GM12872 (cell line): ENCODE results near the gene OGFR.

Source experiments
- TF ChIP-seq, protein P1 (sequence below): IDR thresholded peaks from 3 replicates; pipeline ENCODE4 v1.5.1; 2011; ENCODE audit warnings: low read depth, mild to moderate bottlenecking, low read length, moderate library complexity; ENCODE audit not compliant: insufficient read depth

Gene OGFR

DNA sequence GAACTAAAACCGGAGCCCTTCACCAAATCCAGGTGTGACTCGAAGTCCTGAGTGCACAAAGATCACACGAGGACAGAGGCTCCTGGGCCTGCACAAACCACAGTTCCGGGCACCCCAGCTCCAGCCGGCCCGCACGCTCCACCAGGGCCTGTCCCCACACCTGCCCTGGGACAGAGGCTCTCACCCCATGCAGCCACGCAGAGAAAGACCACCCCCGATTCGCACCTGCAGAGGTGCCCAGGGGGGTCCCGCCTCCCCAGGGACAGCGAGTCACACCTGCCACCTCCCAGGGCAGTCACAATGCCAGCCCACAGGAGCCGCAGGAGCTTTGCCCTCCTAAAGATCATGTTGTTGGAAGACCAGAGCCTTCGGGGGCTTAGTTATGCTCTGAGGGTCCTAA, 33.7 kb upstream of the OGFR start:
- TF ChIP-seq, protein P1, sequence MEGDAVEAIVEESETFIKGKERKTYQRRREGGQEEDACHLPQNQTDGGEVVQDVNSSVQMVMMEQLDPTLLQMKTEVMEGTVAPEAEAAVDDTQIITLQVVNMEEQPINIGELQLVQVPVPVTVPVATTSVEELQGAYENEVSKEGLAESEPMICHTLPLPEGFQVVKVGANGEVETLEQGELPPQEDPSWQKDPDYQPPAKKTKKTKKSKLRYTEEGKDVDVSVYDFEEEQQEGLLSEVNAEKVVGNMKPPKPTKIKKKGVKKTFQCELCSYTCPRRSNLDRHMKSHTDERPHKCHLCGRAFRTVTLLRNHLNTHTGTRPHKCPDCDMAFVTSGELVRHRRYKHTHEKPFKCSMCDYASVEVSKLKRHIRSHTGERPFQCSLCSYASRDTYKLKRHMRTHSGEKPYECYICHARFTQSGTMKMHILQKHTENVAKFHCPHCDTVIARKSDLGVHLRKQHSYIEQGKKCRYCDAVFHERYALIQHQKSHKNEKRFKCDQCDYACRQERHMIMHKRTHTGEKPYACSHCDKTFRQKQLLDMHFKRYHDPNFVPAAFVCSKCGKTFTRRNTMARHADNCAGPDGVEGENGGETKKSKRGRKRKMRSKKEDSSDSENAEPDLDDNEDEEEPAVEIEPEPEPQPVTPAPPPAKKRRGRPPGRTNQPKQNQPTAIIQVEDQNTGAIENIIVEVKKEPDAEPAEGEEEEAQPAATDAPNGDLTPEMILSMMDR = no peak

- TF ChIP-seq, protein P1 = no peak
Observed at GRCh38 chr20:62771396-62772102, 33.1 kb upstream of the OGFR start.

- TF ChIP-seq, protein P1 = no peak
Observed at GRCh38 chr20:62772103-62772611, 32.5 kb upstream of the OGFR start.

DNA sequence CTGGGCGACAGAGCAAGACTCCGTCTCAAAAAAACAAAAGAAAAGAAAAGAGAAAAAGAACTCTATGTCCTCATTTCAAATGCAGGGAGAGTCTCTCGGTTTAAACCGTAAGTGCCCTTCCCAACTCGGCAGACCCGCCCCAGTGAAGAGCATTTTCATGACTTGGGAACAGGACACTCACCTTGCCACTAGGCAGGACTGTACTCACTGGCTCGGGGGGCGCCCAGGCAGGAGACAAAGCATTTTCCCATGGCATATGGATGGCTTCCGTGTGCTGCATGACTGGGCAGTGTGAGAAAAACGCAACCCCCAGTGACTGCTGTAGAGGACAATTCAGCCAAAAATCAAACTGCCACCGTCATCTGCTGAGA, 32.0 kb upstream of the OGFR start:
- TF ChIP-seq, protein P1 = no peak

DNA sequence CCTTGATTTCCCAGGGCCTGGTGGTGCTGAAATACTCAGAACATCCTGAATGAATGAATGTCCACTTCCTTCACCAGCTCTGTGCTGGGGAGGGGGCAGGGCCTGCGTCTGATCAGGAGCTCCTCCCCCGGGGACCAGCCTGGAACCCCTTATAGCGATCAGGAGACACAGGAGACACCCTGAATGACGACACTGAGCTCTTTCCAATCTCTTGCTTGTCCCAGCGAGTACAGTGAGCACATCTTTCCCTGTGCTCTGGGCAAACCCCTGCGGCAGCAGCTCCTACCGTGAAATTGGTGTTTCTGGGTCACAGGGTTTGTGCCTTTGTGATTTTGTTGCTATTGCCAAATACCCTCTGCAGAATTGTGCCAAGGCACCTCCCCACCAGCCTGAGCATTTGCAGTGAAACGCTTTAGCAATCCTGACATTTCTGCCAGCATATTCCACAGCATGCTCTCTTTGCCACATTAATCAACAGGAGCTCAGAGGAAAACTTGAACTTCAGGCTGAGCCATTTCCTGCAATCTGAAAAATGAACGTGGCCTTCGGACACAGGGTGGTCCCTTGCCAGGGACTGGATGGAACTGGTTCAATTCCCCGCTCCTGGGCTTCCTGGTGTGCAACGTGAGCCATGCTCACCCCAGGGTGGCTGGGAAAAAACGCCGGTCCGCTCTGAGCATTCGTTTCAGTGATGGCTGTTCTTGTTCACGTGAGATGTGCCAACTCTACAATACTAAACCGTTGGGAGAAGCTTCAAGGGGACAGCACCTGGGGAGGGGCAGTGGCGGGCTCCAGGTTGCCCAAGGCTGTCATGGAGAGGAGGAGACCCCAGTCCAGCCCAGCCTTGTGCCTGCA, 31.4 kb upstream of the OGFR start:
- TF ChIP-seq, protein P1 = no peak

DNA sequence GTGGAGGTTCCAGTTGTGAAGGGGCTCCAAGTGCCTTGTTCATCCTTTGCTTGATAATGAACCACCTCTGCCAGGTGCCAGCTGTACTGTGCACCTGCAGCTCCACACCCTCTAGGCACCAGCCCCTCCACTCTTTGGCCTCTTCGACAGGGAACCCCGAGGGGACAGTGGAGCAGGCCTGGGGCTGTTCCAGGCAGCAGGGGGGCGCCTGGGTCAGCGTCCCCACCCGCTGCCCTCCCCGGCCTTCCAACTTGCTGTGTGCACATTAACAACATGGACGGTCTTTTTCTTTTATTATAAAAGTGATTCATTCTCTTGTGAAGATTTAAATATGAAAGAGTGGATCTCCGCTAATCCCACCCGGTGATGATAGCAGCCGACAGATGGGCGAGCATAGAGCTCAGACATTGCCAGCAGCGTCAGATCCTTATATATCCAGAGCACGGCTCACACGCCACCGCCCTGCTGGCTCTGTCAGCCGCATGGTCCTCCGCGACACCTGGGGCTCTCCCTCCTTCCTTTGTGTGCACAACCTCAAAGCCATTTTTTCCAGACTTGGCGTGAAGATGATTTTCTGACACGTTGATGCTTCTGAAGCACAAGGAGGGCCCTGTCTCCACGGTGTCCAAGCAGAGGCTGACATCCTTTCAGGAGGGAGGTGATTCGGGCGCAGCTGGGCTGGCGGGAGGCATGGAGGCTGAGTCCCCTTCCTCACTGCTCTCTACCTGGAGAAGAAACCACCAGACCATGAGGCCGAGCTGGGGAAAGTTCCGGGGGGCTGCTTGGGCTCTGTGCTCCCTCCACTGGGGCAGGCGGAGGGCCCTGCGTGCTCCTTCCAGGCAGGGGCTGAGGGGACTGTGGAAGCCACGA, 30.6 kb upstream of the OGFR start:
- TF ChIP-seq, protein P1 = no peak

DNA sequence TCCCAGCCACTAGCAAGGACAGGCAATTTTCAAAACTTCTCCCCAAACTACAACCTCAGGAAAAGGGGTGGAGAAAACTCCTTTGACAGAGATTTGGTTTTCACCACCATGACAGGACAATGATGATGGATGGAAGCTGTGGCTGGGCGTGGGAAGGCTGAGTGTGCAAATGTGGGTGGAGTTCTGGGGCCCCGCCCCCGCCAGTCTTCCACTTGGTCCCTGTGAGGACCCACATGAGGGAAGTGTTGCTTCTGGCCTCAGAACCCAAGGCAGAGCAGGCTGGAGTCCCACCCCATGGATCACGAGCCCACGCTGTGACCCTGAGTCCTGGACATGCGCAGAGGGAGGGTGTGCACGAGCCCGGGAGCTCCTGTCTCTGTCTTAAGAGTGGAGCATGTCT, 29.9 kb upstream of the OGFR start:
- TF ChIP-seq, protein P1 = no peak
